HG03039 (cell line): ENCODE results near the gene ETV3L.

Experiments
- ATAC-seq: cut with Tn5 transposase; IDR thresholded peaks from one replicate; pipeline ENCODE4 v1.9.1; 2021; ENCODE audit warnings: mild to moderate bottlenecking, moderate library complexity; ENCODE audit not compliant: unreplicated experiment

ETV3L gene

GRCh38 chr1:157132616-157133167, 33.1 kb upstream of the ETV3L start:
- no peak for ATAC-seq

- ATAC-seq, result no peak
These were observed 32.5 kb upstream of the ETV3L start for GRCh38 chr1:157132111-157132510.

- no peak for ATAC-seq
These were observed 31.7 kb upstream of the ETV3L start for GRCh38 chr1:157131281-157131680.

GRCh38 chr1:157124855-157125254, 25.2 kb upstream of the ETV3L start:
- ATAC-seq, result no peak

GRCh38 chr1:157119448-157119847, 19.8 kb upstream of the ETV3L start:
- no peak for ATAC-seq

- ATAC-seq, result no peak
These were observed 19.4 kb upstream of the ETV3L start for GRCh38 chr1:157119008-157119407.

GRCh38 chr1:157117527-157118057, 18.0 kb upstream of the ETV3L start:
- ATAC-seq, result no peak

GRCh38 chr1:157116737-157117103, 17.1 kb upstream of the ETV3L start:
- ATAC-seq, result no peak

- ATAC-seq, result no peak
These were observed 16.5 kb upstream of the ETV3L start for GRCh38 chr1:157115851-157116736.

- ATAC-seq, result no peak
These were observed 15.8 kb upstream of the ETV3L start for GRCh38 chr1:157115429-157115838.

GRCh38 chr1:157114183-157115121, 14.8 kb upstream of the ETV3L start:
- no peak for ATAC-seq

GRCh38 chr1:157113631-157114030, 14.0 kb upstream of the ETV3L start:
- ATAC-seq, result no peak

- ATAC-seq, result no peak
These were observed 13.5 kb upstream of the ETV3L start for GRCh38 chr1:157113106-157113505.

- ATAC-seq, result no peak
These were observed 12.7 kb upstream of the ETV3L start for GRCh38 chr1:157112186-157112867.

GRCh38 chr1:157111396-157112165, 12.0 kb upstream of the ETV3L start:
- no peak for ATAC-seq

- ATAC-seq, result no peak
These were observed 11.1 kb upstream of the ETV3L start for GRCh38 chr1:157110686-157111085.

GRCh38 chr1:157110003-157110402, 10.4 kb upstream of the ETV3L start:
- no peak for ATAC-seq

GRCh38 chr1:157108448-157108847, 8.8 kb upstream of the ETV3L start:
- ATAC-seq, result no peak

- ATAC-seq, result no peak
These were observed 8.1 kb upstream of the ETV3L start for GRCh38 chr1:157107702-157108101.

GRCh38 chr1:157106813-157107189, 7.2 kb upstream of the ETV3L start:
- ATAC-seq, result no peak
